Activated CD8-positive, alpha-beta memory T cell treated with anti-CD3 and anti-CD28 coated beads, Interleukin-2, amount 10 ng/mL, durations not matched to agents 7 days and 5 days (primary cell): ENCODE data around the gene ARSI. TPM values are rescaled to one million over a fixed set of nuclear protein-coding genes. Genes with fewer than 3 reads are reported as not detected.

ENCODE experiments used
- ATAC-seq: fragments of 150-1000 bp; cut with Tn5 transposase; one replicate; pipeline ENCODE4 v1.10.0; 2021; ENCODE audit warnings: moderate library complexity
- CTCF ChIA-PET: fragments of 350-600 bp; sonication (Branson Sonifier 250); formaldehyde crosslinking; loops from one replicate; lab custom pipeline; 2021; ENCODE audit warnings: antibody characterized with exemption; lab: Charles Lee
- DNase-seq: peaks from one replicate; pipeline ENCODE4 v3.0.0-alpha.2; 2020
- H3K27ac Mint-ChIP-seq: one replicate; pipeline ENCODE4 v1.8.0; 2021; ENCODE audit warnings: mild to moderate bottlenecking, mixed read lengths
- H3K27me3 Mint-ChIP-seq: one replicate; pipeline ENCODE4 v1.8.0; 2021; ENCODE audit warnings: mixed read lengths
- H3K36me3 Mint-ChIP-seq: one replicate; pipeline ENCODE4 v1.8.0; 2021; ENCODE audit warnings: mild to moderate bottlenecking, mixed read lengths
- H3K4me1 Mint-ChIP-seq: one replicate; pipeline ENCODE4 v1.8.0; 2021; ENCODE audit warnings: mixed read lengths
- H3K4me3 Mint-ChIP-seq: one replicate; pipeline ENCODE4 v1.8.0; 2021; ENCODE audit warnings: mild to moderate bottlenecking, moderate library complexity, mixed read lengths
- H3K9me3 Mint-ChIP-seq: one replicate; pipeline ENCODE4 v1.8.0; 2022; ENCODE audit warnings: low read depth, mixed read lengths
- total RNA-seq, 2 experiments: library from RNA; stranded (reverse); gene quantifications; one replicate each; pipeline ENCODE4 v1.2.3, GENCODE V29; 2021

Gene ARSI
- total RNA-seq, 2 experiments from 2014 or later, result not detected

- Mint-ChIP-seq H3K27ac (no peak overlapping the region), H3K27me3 (peaks cover 6% of the 10 kb centered on the region), H3K4me3 (no peak overlapping the region), H3K9me3 (no peaks in the 10 kb centered on the region), H3K36me3 (no peaks in the 10 kb centered on the region), H3K4me1 (peaks cover 31% of the 10 kb centered on the region)
- DNase-seq (no peak), ATAC-seq (no peak)
- CTCF ChIA-PET, result no interaction called here
Measured at GRCh38 chr5:150339841-150340240, 37.1 kb upstream of the ARSI start.

- H3K4me3 Mint-ChIP-seq, result no peak overlapping the region
- CTCF ChIA-PET, result no interaction called here
- H3K9me3 Mint-ChIP-seq, result no peaks in the 10 kb centered on the region
- ATAC-seq (no peak), DNase-seq (no peak)
- no peaks in the 10 kb centered on the region for H3K36me3 Mint-ChIP-seq
- H3K27me3 Mint-ChIP-seq, result peaks cover 9% of the 10 kb centered on the region
- H3K27ac Mint-ChIP-seq, result no peak overlapping the region
- peaks cover 28% of the 10 kb centered on the region for H3K4me1 Mint-ChIP-seq
Measured at GRCh38 chr5:150339165-150339564, 36.5 kb upstream of the ARSI start.

GRCh38 chr5:150338546-150338945, 35.8 kb upstream of the ARSI start:
- H3K36me3 Mint-ChIP-seq, result no peaks in the 10 kb centered on the region
- CTCF ChIA-PET, result no interaction called here

GRCh38 chr5:150335778-150336177, 33.1 kb upstream of the ARSI start:
- no peaks in the 10 kb centered on the region for H3K36me3 Mint-ChIP-seq
- no peak for DNase-seq
- H3K4me1 Mint-ChIP-seq, result peaks cover under 1% of the 10 kb centered on the region
- peaks cover 7% of the 10 kb centered on the region for H3K27me3 Mint-ChIP-seq
- no peak for ATAC-seq
- no peak overlapping the region for H3K4me3 Mint-ChIP-seq
- CTCF ChIA-PET, result no interaction called here
- H3K9me3 Mint-ChIP-seq, result no peaks in the 10 kb centered on the region
- H3K27ac Mint-ChIP-seq, result no peak overlapping the region

More at GRCh38 chr5:150338546-150338945, 35.8 kb upstream of the ARSI start:
- no peak overlapping the region for H3K4me3 Mint-ChIP-seq
- DNase-seq, result no peak
- peaks cover 28% of the 10 kb centered on the region for H3K4me1 Mint-ChIP-seq
- H3K9me3 Mint-ChIP-seq, result no peaks in the 10 kb centered on the region
- no peak overlapping the region for H3K27ac Mint-ChIP-seq
- H3K27me3 Mint-ChIP-seq, result peaks cover 9% of the 10 kb centered on the region
- ATAC-seq, result no peak

GRCh38 chr5:150333400-150333799, 30.7 kb upstream of the ARSI start:
- Mint-ChIP-seq H3K36me3 (no peaks in the 10 kb centered on the region), H3K4me3 (no peak overlapping the region)
- CTCF ChIA-PET, result interaction anchor here (1.3 to 1.4 kb wide), 2 partner anchors 16 to 18 kb away, joined by 3 read pairs; no protein-coding TSS in a partner anchor

GRCh38 chr5:150329881-150330876, 27.5 kb upstream of the ARSI start:
- no peaks in the 10 kb centered on the region for H3K9me3 Mint-ChIP-seq
- H3K27me3 Mint-ChIP-seq, result peaks cover 17% of the 10 kb centered on the region
- no peak overlapping the region for H3K4me3 Mint-ChIP-seq
- no peaks in the 10 kb centered on the region for H3K4me1 Mint-ChIP-seq
- H3K27ac Mint-ChIP-seq, result no peak overlapping the region
- CTCF ChIA-PET, result no interaction called here
- no peak for ATAC-seq
- no peaks in the 10 kb centered on the region for H3K36me3 Mint-ChIP-seq
- no peak for DNase-seq

More at GRCh38 chr5:150333400-150333799, 30.7 kb upstream of the ARSI start:
- H3K27ac Mint-ChIP-seq, result no peak overlapping the region
- H3K4me1 Mint-ChIP-seq, result no peaks in the 10 kb centered on the region
- peaks cover 17% of the 10 kb centered on the region for H3K27me3 Mint-ChIP-seq
- no peaks in the 10 kb centered on the region for H3K9me3 Mint-ChIP-seq
- ATAC-seq (no peak), DNase-seq (no peak)

- ATAC-seq (no peak), DNase-seq (no peak)
- Mint-ChIP-seq H3K27ac (no peak overlapping the region), H3K4me1 (no peaks in the 10 kb centered on the region), H3K27me3 (peaks cover 16% of the 10 kb centered on the region), H3K4me3 (no peak overlapping the region), H3K9me3 (no peaks in the 10 kb centered on the region), H3K36me3 (no peaks in the 10 kb centered on the region)
- CTCF ChIA-PET, result no interaction called here
Measured at GRCh38 chr5:150329038-150329437, 26.3 kb upstream of the ARSI start.

- H3K9me3 Mint-ChIP-seq, result no peaks in the 10 kb centered on the region
- ATAC-seq (no peak), DNase-seq (no peak)
- H3K36me3 Mint-ChIP-seq, result no peaks in the 10 kb centered on the region
- no peak overlapping the region for H3K27ac Mint-ChIP-seq
- CTCF ChIA-PET, result interaction anchor here (1.4 kb wide), 1 partner anchor 8 kb away, joined by 3 read pairs; no protein-coding TSS in a partner anchor
- no peak overlapping the region for H3K4me3 Mint-ChIP-seq
- H3K27me3 Mint-ChIP-seq, result peaks cover 16% of the 10 kb centered on the region
- no peaks in the 10 kb centered on the region for H3K4me1 Mint-ChIP-seq
Measured at GRCh38 chr5:150328515-150328914, 25.8 kb upstream of the ARSI start.

GRCh38 chr5:150327139-150327538, 24.4 kb upstream of the ARSI start:
- Mint-ChIP-seq H3K4me1 (no peaks in the 10 kb centered on the region), H3K27me3 (peaks cover 16% of the 10 kb centered on the region), H3K9me3 (no peaks in the 10 kb centered on the region), H3K4me3 (no peak overlapping the region), H3K27ac (no peak overlapping the region), H3K36me3 (no peaks in the 10 kb centered on the region)
- ATAC-seq (no peak), DNase-seq (no peak)
- CTCF ChIA-PET, result interaction anchor here (1.4 kb wide), 1 partner anchor 10 kb away, joined by 3 read pairs; no protein-coding TSS in a partner anchor

GRCh38 chr5:150326707-150327106, 24.0 kb upstream of the ARSI start:
- H3K9me3 Mint-ChIP-seq, result no peaks in the 10 kb centered on the region
- H3K4me1 Mint-ChIP-seq, result peaks cover 3% of the 10 kb centered on the region
- peaks cover 16% of the 10 kb centered on the region for H3K27me3 Mint-ChIP-seq
- CTCF ChIA-PET, result no interaction called here
- no peak overlapping the region for H3K27ac Mint-ChIP-seq
- ATAC-seq (no peak), DNase-seq (no peak)
- no peak overlapping the region for H3K4me3 Mint-ChIP-seq
- no peaks in the 10 kb centered on the region for H3K36me3 Mint-ChIP-seq

- ATAC-seq (no peak), DNase-seq (no peak)
- H3K36me3 Mint-ChIP-seq, result no peaks in the 10 kb centered on the region
- H3K4me3 Mint-ChIP-seq, result no peak overlapping the region
- peaks cover 3% of the 10 kb centered on the region for H3K4me1 Mint-ChIP-seq
- H3K27ac Mint-ChIP-seq, result no peak overlapping the region
- H3K9me3 Mint-ChIP-seq, result no peaks in the 10 kb centered on the region
- H3K27me3 Mint-ChIP-seq, result peaks cover 16% of the 10 kb centered on the region
- CTCF ChIA-PET, result no interaction called here
Measured at GRCh38 chr5:150325426-150325825, 22.7 kb upstream of the ARSI start.

GRCh38 chr5:150323819-150324218, 21.1 kb upstream of the ARSI start:
- no peak overlapping the region for H3K27ac Mint-ChIP-seq
- peaks cover 4% of the 10 kb centered on the region for H3K27me3 Mint-ChIP-seq
- H3K4me1 Mint-ChIP-seq, result peaks cover 3% of the 10 kb centered on the region
- no peak overlapping the region for H3K4me3 Mint-ChIP-seq
- CTCF ChIA-PET, result no interaction called here
- ATAC-seq (no peak), DNase-seq (no peak)
- no peaks in the 10 kb centered on the region for H3K36me3 Mint-ChIP-seq
- H3K9me3 Mint-ChIP-seq, result no peaks in the 10 kb centered on the region

- no peak for ATAC-seq
- Mint-ChIP-seq H3K36me3 (no peaks in the 10 kb centered on the region), H3K9me3 (no peaks in the 10 kb centered on the region), H3K27ac (no peak overlapping the region), H3K4me3 (no peak overlapping the region), H3K27me3 (peaks cover 3% of the 10 kb centered on the region), H3K4me1 (peaks cover 3% of the 10 kb centered on the region)
- CTCF ChIA-PET, result no interaction called here
- DNase-seq, result no peak
Measured at GRCh38 chr5:150323092-150323491, 20.4 kb upstream of the ARSI start.

GRCh38 chr5:150322202-150322601, 19.5 kb upstream of the ARSI start:
- H3K27ac Mint-ChIP-seq, result no peak overlapping the region
- H3K4me1 Mint-ChIP-seq, result peaks cover 3% of the 10 kb centered on the region
- ATAC-seq (no peak), DNase-seq (no peak)
- H3K36me3 Mint-ChIP-seq, result no peaks in the 10 kb centered on the region
- no peak overlapping the region for H3K4me3 Mint-ChIP-seq
- peaks cover 3% of the 10 kb centered on the region for H3K27me3 Mint-ChIP-seq
- H3K9me3 Mint-ChIP-seq, result no peaks in the 10 kb centered on the region
- CTCF ChIA-PET, result no interaction called here
